GM18517 (cell line): ENCODE measurements around the gene TRIO.
A peak's percentile ranks its signal among the peaks of the same experiment; 100 is the strongest.

Experiments used
- ATAC-seq: cut with Tn5 transposase; IDR thresholded peaks from one replicate; pipeline ENCODE4 v1.9.1; 2021; ENCODE audit warnings: mild to moderate bottlenecking, moderate library complexity; ENCODE audit not compliant: unreplicated experiment

Gene TRIO

GRCh38 chr5:14281746-14282181, 138.6 kb downstream of the TRIO start:
- ATAC-seq: no peak

GRCh38 chr5:14283139-14283538, 140.0 kb downstream of the TRIO start:
- ATAC-seq: no peak

DNA sequence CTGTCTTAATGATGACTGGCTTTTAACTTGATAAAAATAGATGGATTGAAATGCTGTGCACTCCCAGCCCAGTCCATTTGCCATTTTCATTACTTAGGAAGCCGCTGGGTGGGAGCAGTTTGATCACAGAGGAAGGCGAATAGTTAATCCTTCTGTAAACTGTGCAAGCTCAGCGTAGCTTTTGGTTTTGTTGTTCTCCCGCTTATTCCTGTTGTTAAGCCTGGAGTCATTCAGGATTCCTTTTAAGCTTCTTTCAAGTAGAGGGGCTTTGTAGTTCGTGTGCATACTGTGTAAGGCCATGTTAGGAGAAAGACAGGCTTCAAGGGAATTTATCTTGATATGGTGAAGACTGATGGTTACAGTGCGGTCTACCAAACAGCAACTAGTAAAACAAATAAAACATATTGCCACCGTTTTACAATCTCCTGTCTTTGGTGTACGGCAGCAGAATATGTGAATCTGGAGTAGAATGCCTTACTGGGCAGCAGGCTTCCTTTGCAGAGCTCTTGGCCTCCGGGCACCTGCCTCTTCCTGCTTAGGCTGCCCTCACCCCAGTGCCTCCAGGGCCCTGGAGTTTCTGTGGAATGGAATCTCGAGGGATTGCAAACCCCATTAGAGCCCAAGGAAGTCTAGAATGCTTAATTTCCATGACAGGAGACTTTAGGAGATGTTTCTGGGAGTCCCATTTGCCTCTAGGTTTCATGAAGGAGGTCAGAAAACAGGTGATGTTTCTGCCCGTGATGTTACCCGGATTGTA, 141.4 kb downstream of the TRIO start:
- no peak for ATAC-seq

DNA sequence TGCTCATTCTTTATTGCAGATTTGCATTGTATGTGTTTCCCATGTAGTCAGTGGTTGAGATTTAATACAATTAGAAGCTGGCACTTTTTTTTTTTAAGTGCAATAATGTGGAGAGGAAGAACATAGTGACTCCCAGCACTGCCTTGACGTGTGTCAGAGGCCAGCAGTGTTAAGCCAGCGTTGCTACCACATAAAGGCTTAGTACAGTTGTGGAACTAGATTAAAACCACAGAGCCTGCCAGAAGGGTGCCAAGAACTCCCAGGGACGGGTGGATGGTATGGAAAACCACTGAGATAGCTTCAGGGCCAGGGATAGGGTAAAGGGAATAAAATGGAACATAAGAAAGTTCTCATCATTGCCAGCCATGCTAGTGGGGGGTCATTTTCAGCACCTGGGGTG, 142.9 kb downstream of the TRIO start:
- no peak for ATAC-seq

DNA sequence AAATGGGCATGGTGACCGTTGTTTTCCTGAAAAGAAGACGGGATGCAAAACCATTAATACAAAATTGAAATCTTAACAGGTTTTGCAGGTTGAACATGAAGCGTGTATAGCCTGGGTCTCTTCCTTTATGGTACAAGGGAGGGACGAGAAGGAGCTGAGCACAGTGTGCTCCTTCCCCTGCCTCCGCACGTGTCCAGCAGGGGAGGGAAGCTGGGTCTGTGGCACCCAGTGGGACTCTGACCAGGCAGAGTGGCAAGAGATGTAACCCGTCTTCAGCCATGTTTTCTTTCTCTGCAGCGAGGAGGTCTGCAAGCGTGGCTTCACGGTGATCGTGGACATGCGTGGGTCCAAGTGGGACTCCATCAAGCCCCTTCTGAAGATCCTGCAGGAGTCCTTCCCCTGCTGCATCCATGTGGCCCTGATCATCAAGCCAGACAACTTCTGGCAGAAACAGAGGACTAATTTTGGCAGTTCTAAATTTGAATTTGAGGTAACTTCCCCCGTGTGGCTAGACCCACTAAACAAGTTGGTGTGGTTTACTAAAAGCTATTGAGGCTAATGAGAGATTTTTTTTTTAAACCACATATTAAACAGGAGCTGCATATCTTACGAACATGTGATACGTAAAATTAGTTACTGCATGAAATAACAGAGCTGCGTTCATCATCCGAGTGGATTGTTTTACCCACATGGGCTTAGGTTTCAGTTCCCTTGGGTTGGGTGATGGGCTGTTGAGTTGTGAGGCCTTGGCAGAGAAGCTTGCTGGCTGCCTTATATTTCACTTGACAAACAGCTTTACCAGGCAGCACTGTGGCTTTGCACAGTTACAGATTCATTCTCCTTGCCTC, 143.7 kb downstream of the TRIO start:
- peak; percentile 93 for ATAC-seq

DNA sequence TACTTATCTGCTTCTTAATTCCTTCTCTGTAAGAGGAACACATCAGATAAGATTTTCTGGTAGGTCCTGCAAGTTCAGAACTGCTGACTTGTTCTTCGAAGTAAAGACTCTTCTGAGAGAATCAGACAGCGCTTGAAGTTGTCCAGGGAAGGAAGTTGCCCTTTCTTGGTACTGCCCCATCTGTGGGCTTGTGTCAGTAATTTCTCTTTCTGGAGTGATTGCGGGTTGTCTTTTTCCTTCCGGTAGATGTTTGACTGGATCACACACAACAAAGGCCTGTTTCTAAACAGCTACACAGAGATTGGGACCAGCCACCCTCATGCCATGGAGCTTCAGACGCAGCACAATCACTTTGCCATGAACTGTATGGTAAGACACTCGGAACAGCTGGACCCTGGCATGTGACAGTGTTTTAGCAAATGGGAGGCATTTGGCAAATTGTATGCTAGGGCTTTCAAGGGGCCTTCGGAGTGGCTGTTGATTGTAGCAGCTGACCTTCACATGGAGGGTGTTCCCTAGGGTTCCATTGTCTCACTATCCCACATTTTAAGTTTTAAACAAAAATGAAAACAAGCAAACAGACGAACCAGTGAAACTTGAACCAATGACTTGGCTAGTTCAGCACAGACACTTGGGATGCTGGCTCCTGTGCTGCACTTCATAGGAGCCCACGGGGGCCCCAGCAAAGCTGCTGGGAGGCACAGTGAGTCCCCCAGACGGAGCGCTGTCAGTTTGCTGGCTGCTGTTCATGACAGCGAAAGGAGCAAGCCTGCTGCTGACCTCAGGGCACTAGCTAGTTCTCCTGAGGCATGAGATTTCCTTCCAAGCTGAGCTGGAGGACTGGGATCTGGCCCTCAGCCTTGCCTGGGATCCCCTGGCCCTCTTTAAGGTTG, 149.9 kb downstream of the TRIO start:
- ATAC-seq: no peak

DNA sequence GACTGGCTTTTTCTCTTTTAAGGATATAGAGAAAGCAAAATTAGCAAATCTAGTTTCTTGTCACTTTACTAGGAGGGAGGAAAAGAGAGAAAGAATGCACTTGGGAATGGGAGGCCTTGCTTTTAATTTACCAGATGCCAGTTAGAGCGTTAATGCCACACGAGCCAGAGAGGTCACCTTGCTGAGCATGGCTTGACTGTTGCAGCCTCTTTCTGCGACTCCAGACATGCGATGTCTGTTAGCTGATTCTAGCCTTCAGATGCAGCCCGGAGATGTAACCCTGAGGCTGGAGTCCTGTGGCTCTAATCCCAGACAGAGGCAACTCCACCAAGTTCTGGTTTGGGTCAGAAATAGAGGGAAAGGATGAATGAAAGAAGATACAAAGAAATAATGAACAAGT, 152.5 kb downstream of the TRIO start:
- no peak for ATAC-seq

GRCh38 chr5:14296533-14297331, 153.6 kb downstream of the TRIO start:
- no peak for ATAC-seq

- ATAC-seq: no peak
These were observed 154.6 kb downstream of the TRIO start for GRCh38 chr5:14297697-14298096.

GRCh38 chr5:14298126-14298847, 155.1 kb downstream of the TRIO start:
- no peak for ATAC-seq

DNA sequence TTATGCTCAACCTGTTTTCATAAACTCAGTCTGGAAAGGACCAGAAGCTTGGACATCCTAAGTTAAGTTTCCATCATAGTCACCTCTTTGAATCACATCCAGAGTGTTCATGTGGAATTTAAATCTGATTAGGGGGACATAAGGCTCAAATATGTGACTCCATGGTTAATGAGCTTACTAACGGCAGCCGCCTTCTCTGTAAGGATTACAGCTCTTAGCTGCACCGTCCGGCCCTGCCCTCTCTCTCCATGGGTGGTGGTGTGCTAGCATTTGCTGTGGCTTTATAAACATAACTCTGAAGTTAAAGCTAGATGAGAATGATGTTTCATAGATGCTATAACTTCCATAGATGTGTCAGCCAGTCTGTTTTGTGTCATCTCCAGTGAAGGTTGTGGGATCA, 156.5 kb downstream of the TRIO start:
- ATAC-seq: no peak

- no peak for ATAC-seq
These were observed 158.0 kb downstream of the TRIO start for GRCh38 chr5:14301186-14301585.

- ATAC-seq: no peak
These were observed 159.2 kb downstream of the TRIO start for GRCh38 chr5:14302330-14302729.

DNA sequence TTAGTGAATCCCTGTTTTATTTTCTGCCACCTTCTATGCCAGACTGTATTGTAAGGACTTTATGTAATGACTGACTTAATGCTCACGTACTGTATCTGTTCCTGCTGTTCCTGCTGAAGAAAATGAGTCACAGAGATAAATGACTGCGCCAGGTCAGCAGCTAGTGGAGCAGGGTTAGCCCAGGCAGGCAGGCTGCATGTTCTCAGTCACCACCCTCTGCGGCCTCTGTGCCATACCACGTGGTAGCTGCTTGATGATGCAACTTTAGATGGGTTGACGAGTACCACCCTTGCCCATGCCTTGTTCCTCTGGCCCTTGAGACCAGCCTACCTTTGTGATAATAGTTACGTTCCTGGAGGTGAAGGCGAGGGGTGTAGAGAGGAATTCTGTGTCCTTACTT, 161.9 kb downstream of the TRIO start:
- no peak for ATAC-seq

DNA sequence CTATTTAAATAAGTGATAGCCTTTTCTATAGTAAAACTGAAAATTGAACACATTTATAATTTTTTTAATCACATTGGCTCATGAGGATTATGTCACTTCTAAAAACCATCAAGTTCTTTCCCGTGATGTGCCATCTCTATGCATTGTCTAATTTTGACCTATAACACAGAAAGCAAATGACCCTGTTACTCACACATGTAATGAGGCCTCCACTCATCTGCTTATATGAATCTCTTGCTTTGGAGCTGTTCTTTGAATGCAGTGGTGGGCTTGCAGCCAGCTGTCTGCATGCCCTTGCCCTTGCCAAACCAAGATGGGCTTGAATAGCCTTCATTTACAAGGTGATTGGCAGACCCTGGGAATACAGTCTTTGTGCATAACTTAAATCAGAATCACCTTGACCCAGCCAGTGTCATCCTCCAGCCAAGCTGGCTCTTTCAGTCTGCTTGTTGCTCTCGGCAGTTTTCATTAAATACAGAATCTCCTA, 163.2 kb downstream of the TRIO start:
- ATAC-seq: no peak

DNA sequence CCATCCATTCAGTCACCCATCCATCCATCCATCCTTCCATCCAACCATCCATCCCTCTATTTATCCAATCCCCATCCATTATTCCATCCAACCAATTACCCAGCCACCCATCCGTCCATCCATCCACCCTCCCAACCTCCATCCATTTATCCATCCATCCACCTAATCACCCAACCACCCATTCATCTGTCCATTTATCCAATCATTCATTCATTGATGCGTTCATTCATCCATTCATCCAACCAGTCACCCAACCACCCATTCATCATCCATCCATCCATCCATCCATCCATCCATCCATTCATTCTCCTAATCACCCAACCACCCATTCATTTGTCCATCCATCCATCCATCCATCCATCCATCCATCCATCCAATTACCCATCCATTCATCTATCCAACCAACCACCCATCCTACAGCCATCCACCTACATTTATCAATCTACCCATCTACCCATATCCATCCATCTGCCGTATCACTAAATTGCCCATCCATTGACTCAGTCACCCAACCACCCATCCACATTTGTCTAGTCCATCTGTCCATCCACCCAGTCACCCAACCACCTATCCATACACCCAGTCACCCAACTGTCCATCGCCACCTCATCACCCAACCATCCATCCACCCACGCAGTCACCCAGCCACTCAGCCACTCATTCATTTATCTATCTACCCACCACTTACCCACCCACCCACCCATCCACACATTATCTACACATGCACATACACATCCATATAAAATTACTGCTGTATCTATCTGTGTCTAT, 165.4 kb downstream of the TRIO start:
- no peak for ATAC-seq

GRCh38 chr5:14309199-14309598, 166.1 kb downstream of the TRIO start:
- no peak for ATAC-seq

GRCh38 chr5:14309878-14310531, 166.9 kb downstream of the TRIO start:
- ATAC-seq: no peak
